B cell (primary cell): ENCODE measurements around the gene FBXL2. TPM values are rescaled to one million over a fixed set of nuclear protein-coding genes. Genes with fewer than 3 reads are reported as not detected.

Experiments used
- ATAC-seq: fragments of 200-7000 bp; cut with Tn5 transposase; one replicate; pipeline ENCODE4 v1.10.0; 2021; ENCODE audit warnings: low read depth, mild to moderate bottlenecking, moderate number of reproducible peaks, moderate library complexity
- CTCF ChIA-PET: fragments of 350-600 bp; sonication (Branson Sonifier 250); formaldehyde crosslinking; loops from one replicate; lab custom pipeline; 2021; ENCODE audit warnings: antibody characterized with exemption, inconsistent platforms; lab: Charles Lee
- POLR2A ChIA-PET: fragments of 350-600 bp; sonication (Branson Sonifier 250); formaldehyde crosslinking; loops from one replicate; lab custom pipeline; 2021; ENCODE audit warnings: antibody characterized with exemption; lab: Charles Lee
- DNase-seq: peaks from one replicate; pipeline ENCODE4 v3.0.0; 2013
- H2AFZ ChIP-seq: 2 replicates; pipeline ENCODE4 v1.6.1; 2012; ENCODE audit warnings: mild to moderate bottlenecking, low read depth, low read length; ENCODE audit not compliant: insufficient read depth, poor library complexity, severe bottlenecking
- H3K27ac ChIP-seq, 2 donors: 1 replicate in 1 of 2; 2 replicates in 1 of 2; pipeline ENCODE4 v1.5.1; 2012 to 2013; ENCODE audit warnings: low read length in 2 of 2, mild to moderate bottlenecking in 2 of 2, moderate library complexity in 1 of 2
- H3K27me3 ChIP-seq, 4 experiments: fragments of 200-600 bp in 1 of 4; sonication (generic) in 1 of 4; replicated peaks in 1 of 4; 1 replicate in 2 of 4; 2 replicates in 2 of 4; pipeline versions ENCODE4 v1.6.1 to v1.7.0; 2013 to 2016; ENCODE audit warnings: low read length in 3 of 4, mild to moderate bottlenecking in 2 of 4, mixed read lengths in 1 of 4, moderate library complexity in 1 of 4; ENCODE audit not compliant: insufficient read depth in 4 of 4, control insufficient read depth in 3 of 4; ENCODE audit errors: control extremely low read depth in 1 of 4
- H3K36me3 ChIP-seq, 2 experiments: replicated peaks in 1 of 2; 1 replicate in 1 of 2; 2 replicates in 1 of 2; pipeline versions ENCODE4 v1.6.1 to v1.7.1; 2013; ENCODE audit warnings: low read length in 1 of 2; ENCODE audit not compliant: insufficient read depth in 2 of 2, control insufficient read depth in 1 of 2; ENCODE audit errors: control extremely low read depth in 1 of 2, extremely low read depth in 1 of 2
- H3K4me1 ChIP-seq, 2 donors: fragments of 200-600 bp in 1 of 2; sonication (generic) in 1 of 2; 1 replicate in 1 of 2; 2 replicates in 1 of 2; pipeline versions ENCODE4 v1.5.1 to v1.6.1; 2013 to 2017; ENCODE audit warnings: low read length in 2 of 2; ENCODE audit not compliant: control insufficient read depth in 2 of 2, insufficient read depth in 2 of 2
- H3K4me2 ChIP-seq: replicated peaks from 2 replicates; pipeline ENCODE3; 2012; ENCODE audit warnings: mild to moderate bottlenecking, low read depth, low read length; ENCODE audit not compliant: poor library complexity, severe bottlenecking
- H3K4me3 ChIP-seq, 5 experiments: fragments of 200-600 bp in 1 of 5; sonication (generic) in 1 of 5; 1 replicate in 3 of 5; 2 replicates in 2 of 5; pipeline versions ENCODE4 v1.5.1 to v1.7.0; 2011 to 2016; ENCODE audit warnings: low read length in 4 of 5, mild to moderate bottlenecking in 4 of 5, low read depth in 2 of 5, control low read depth in 1 of 5, moderate library complexity in 1 of 5; ENCODE audit not compliant: insufficient read depth in 1 of 5; ENCODE audit errors: control extremely low read depth in 1 of 5, extremely low read depth in 1 of 5
- H3K79me2 ChIP-seq: fragments of 200-600 bp; sonication (generic); one replicate; pipeline ENCODE4 v1.6.0; 2016; ENCODE audit warnings: low read length; ENCODE audit not compliant: control insufficient read depth, insufficient read depth
- H3K9ac ChIP-seq: fragments of 200-600 bp; sonication (generic); 2 replicates; pipeline ENCODE4 v1.6.1; 2017; ENCODE audit warnings: mild to moderate bottlenecking, low read length, moderate library complexity
- H3K9me3 ChIP-seq, 3 donors: one replicate each; pipeline versions ENCODE4 v1.6.1 to v1.7.1; 2013; ENCODE audit warnings: low read length in 2 of 3; ENCODE audit not compliant: control insufficient read depth in 2 of 3, insufficient read depth in 1 of 3; ENCODE audit errors: control extremely low read depth in 1 of 3
- H4K20me1 ChIP-seq: 2 replicates; pipeline ENCODE4 v1.6.0; 2012; ENCODE audit warnings: mild to moderate bottlenecking, low read length; ENCODE audit not compliant: insufficient read depth, control insufficient read depth, poor library complexity, severe bottlenecking
- H3K27ac Mint-ChIP-seq: one replicate; pipeline ENCODE4 v1.8.0; 2021; ENCODE audit warnings: mixed read lengths
- H3K27me3 Mint-ChIP-seq: one replicate; pipeline ENCODE4 v1.8.0; 2021; ENCODE audit warnings: mixed read lengths
- H3K4me1 Mint-ChIP-seq: one replicate; pipeline ENCODE4 v1.8.0; 2021; ENCODE audit warnings: mixed read lengths
- H3K4me3 Mint-ChIP-seq: one replicate; pipeline ENCODE4 v1.8.0; 2021; ENCODE audit warnings: mixed read lengths
- H3K9me3 Mint-ChIP-seq: one replicate; pipeline ENCODE4 v1.8.0; 2022; ENCODE audit warnings: mixed read lengths; ENCODE audit not compliant: insufficient read depth
- EZH2 ChIP-seq: IDR thresholded peaks from 2 replicates; pipeline ENCODE4 v1.6.1; 2012; ENCODE audit warnings: borderline replicate concordance, low read depth, mild to moderate bottlenecking, moderate library complexity, low read length; ENCODE audit not compliant: insufficient read depth, poor library complexity, severe bottlenecking
- WGBS: methylation state at CpG from one replicate; pipeline ENCODE4 v1.1.5; 2013; ENCODE audit warnings: missing lambda C conversion rate; ENCODE audit not compliant: insufficient coverage; 5-methylcytosine and 5-hydroxymethylcytosine counted together
- intact Hi-C: fragments of 100-400 bp; cut with micrococcal nuclease; formaldehyde crosslinking; loops from one replicate; pipeline ENCODE4 v1.10.0; 2022
- polyA plus RNA-seq: library from polyadenylated mRNA; depleted of rRNA; stranded (reverse); fragments of >200 nt; gene quantifications from 2 replicates; pipeline ENCODE4 v1.2.3, GENCODE V29; 2012
- total RNA-seq, 2 donors: library from RNA; stranded (reverse); fragments of 120-200 nt in 1 of 2; gene quantifications; 1 replicate in 1 of 2; 2 replicates in 1 of 2; pipeline versions ENCODE4 v1.2.3 to v1.2.4, GENCODE V29; 2013 to 2022
- TF ChIP-seq, protein P1 (sequence below): fragments of 200-600 bp; IDR thresholded peaks from one replicate; pipeline ENCODE4 v1.8.0; 2022; ENCODE audit warnings: antibody characterized with exemption, mild to moderate bottlenecking

Gene FBXL2
- total and polyA plus RNA-seq, 2 donors (not counting 1 experiment from before 2014, with no cell fraction given), result 0.34 TPM; not detected in 1

DNA sequence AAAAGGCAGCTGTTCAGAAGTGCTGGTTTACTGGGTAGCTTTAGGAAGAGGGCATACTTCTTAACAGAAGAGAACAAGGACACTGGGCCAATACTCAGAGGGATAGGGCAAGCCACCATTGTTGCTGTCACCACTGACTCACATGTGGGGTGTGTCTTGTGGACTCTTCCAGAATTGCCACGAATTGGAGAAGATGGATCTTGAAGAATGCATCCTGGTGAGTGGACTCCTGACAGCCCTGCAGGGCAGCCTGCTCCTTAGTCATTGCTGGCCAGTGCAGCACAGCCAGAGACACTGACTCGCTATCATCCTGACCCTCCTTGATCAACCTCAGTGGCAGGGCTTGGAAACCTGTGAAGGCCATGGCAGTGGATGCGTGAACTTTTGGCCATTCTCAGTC lies 100.7 kb downstream of the FBXL2 start:
- H3K4me3 ChIP-seq, result no peak overlapping the region
- no peaks in the 10 kb centered on the region for H3K9me3 ChIP-seq
- Mint-ChIP-seq H3K27me3 (peaks cover 2% of the 10 kb centered on the region), H3K4me1 (peaks cover under 1% of the 10 kb centered on the region), H3K4me3 (no peak overlapping the region), H3K9me3 (no peaks in the 10 kb centered on the region), H3K27ac (no peak overlapping the region)
- no peak overlapping the region for H3K4me2 ChIP-seq
- H3K4me1 ChIP-seq, result peaks cover 0 to 2% of the 10 kb centered on the region in 2 donors
- TF ChIP-seq EZH2, result no peak
- TF ChIP-seq, protein P1, sequence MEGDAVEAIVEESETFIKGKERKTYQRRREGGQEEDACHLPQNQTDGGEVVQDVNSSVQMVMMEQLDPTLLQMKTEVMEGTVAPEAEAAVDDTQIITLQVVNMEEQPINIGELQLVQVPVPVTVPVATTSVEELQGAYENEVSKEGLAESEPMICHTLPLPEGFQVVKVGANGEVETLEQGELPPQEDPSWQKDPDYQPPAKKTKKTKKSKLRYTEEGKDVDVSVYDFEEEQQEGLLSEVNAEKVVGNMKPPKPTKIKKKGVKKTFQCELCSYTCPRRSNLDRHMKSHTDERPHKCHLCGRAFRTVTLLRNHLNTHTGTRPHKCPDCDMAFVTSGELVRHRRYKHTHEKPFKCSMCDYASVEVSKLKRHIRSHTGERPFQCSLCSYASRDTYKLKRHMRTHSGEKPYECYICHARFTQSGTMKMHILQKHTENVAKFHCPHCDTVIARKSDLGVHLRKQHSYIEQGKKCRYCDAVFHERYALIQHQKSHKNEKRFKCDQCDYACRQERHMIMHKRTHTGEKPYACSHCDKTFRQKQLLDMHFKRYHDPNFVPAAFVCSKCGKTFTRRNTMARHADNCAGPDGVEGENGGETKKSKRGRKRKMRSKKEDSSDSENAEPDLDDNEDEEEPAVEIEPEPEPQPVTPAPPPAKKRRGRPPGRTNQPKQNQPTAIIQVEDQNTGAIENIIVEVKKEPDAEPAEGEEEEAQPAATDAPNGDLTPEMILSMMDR, result no peak
- H3K27me3 ChIP-seq, result peaks cover 0 to 2% (median 0%) of the 10 kb centered on the region in 4 experiments
- H3K27ac ChIP-seq, result no peak overlapping the region
- ChIA-PET POLR2A (no interaction called here), CTCF (no interaction called here)
- ATAC-seq (no peak), DNase-seq (no peak)
- 100% methylated on average over 3 of the region's 3 CpGs for WGBS
- no peak overlapping the region for H2AFZ ChIP-seq
- H3K9ac ChIP-seq, result no peak overlapping the region
- no peaks in the 10 kb centered on the region for H3K79me2 ChIP-seq
- intact Hi-C loops, result no loop called here
- H3K36me3 ChIP-seq, result no peaks in the 10 kb centered on the region
- H4K20me1 ChIP-seq, result no peaks in the 10 kb centered on the region

DNA sequence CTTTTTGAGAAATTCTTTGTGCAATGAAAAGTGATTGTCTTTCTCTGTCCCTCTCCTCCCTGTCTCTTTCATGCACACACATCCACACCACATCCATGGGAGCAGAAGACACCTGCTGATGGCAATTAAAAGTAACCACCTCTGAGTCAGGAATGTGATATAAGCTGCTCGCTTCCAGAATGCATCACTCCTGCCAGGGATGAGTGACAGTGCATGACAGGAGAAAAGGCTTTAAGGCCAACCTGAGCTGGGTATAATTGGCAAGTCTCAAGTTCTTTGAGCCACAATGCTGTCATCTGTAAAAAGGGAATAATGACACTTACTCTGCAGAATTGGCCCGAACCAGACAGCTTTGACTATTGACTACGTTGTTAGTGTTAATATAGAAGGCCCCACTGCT lies 103.4 kb downstream of the FBXL2 start:
- intact Hi-C loops, result no loop called here
- peaks cover 0 to 3% (median 0%) of the 10 kb centered on the region in 3 donors for H3K9me3 ChIP-seq
- CTCF ChIA-PET, result interaction anchor here (0.9 kb wide), 1 partner anchor 8 kb away, joined by 4 read pairs; no protein-coding TSS in a partner anchor
- H3K4me3 Mint-ChIP-seq, result no peak overlapping the region
- no peaks in the 10 kb centered on the region for H4K20me1 ChIP-seq
- no peak overlapping the region for H3K4me3 ChIP-seq
- TF ChIP-seq EZH2, result no peak
- TF ChIP-seq, protein P1, result no peak
- H3K4me2 ChIP-seq, result no peak overlapping the region
- POLR2A ChIA-PET, result no interaction called here
- no peaks in the 10 kb centered on the region for H3K9me3 Mint-ChIP-seq
- H3K27me3 ChIP-seq, result no peaks in the 10 kb centered on the region
- H3K27ac Mint-ChIP-seq, result no peak overlapping the region
- no peaks in the 10 kb centered on the region for H3K79me2 ChIP-seq
- H2AFZ ChIP-seq, result no peak overlapping the region
- no peaks in the 10 kb centered on the region for H3K4me1 ChIP-seq
- H3K36me3 ChIP-seq, result peaks cover 0 to 3% of the 10 kb centered on the region in 2 experiments
- no peak overlapping the region for H3K9ac ChIP-seq
- no peaks in the 10 kb centered on the region for H3K4me1 Mint-ChIP-seq
- H3K27ac ChIP-seq, result no peak overlapping the region
- no peak for DNase-seq
- no peaks in the 10 kb centered on the region for H3K27me3 Mint-ChIP-seq
- ATAC-seq, result no peak
- 90% methylated on average over 3 of the region's 3 CpGs for WGBS
